Adrenal gland (tissue), 12 donors: ENCODE measurements around the gene NIPA2. TPM values are rescaled to one million over a fixed set of nuclear protein-coding genes. Genes with fewer than 3 reads are reported as not detected.

ENCODE experiments used
- DNase-seq, 7 donors: peaks; one replicate each; pipeline ENCODE4 v3.0.0-alpha.2; 2019 to 2020
- H3K27ac ChIP-seq, 5 donors: fragments of 200-600 bp; sonication (generic) in 4 of 5; 1 replicate in 3 of 5; 2 replicates in 2 of 5; pipeline versions ENCODE4 v1.5.1 to v1.8.0; 2016 to 2020; ENCODE audit warnings: mild to moderate bottlenecking in 1 of 5
- H3K27me3 ChIP-seq: fragments of 200-600 bp; 2 replicates; pipeline ENCODE4 v1.8.0; 2021
- H3K36me3 ChIP-seq, 2 donors: fragments of 200-600 bp; replicated peaks in 1 of 2; 1 replicate in 1 of 2; 2 replicates in 1 of 2; pipeline versions ENCODE4 v1.5.1 to v1.8.0; 2018 to 2022
- H3K4me1 ChIP-seq, 2 donors: fragments of 200-600 bp; replicated peaks in 1 of 2; 1 replicate in 1 of 2; 2 replicates in 1 of 2; pipeline versions ENCODE4 v1.5.1 to v1.8.0; 2018 to 2021
- H3K4me3 ChIP-seq, 4 donors: fragments of 200-600 bp; sonication (generic) in 3 of 4; one replicate each; pipeline ENCODE4 v1.5.1; 2016 to 2018
- H3K9me3 ChIP-seq, 3 donors: fragments of 200-600 bp; sonication (generic) in 1 of 3; replicated peaks in 1 of 3; 1 replicate in 2 of 3; 2 replicates in 1 of 3; pipeline versions ENCODE4 v1.5.1 to v1.8.0; 2016 to 2021
- CTCF ChIP-seq, 6 experiments: fragments of 450-650 bp in 4 of 6; fragments of 200-600 bp in 2 of 6; sonication (generic) in 1 of 6; IDR thresholded peaks; 1 replicate in 5 of 6; 2 replicates in 1 of 6; pipeline versions ENCODE4 v1.5.1 to v1.8.0; 2016 to 2021; ENCODE audit warnings: antibody characterized with exemption in 6 of 6, mild to moderate bottlenecking in 2 of 6, moderate library complexity in 1 of 6
- POLR2A ChIP-seq, 2 donors: fragments of 450-650 bp; IDR thresholded peaks; one replicate each; pipeline ENCODE4 v1.6.1; 2017; ENCODE audit warnings: antibody characterized with exemption in 2 of 2, mild to moderate bottlenecking in 2 of 2, moderate library complexity in 1 of 2
- WGBS, 4 donors: extraction: QIAGEN DNeasy Blood & Tissue Kit in 2 of 4; methylation state at CpG; one replicate each; pipeline versions ENCODE4 v1.1.5 to v1.1.7; 2013 to 2017; 5-methylcytosine and 5-hydroxymethylcytosine counted together
- intact Hi-C, 2 donors: fragments of 100-400 bp; cut with DNase I; formaldehyde crosslinking; loops; one replicate each; pipeline versions ENCODE4 v1.14.1 to v1.15.0; 2022 to 2023
- polyA plus RNA-seq, 3 donors: library from polyadenylated mRNA; stranded (reverse); fragments of 200-250 nt in 2 of 3; fragments of 350-450 nt in 1 of 3; fragmentation: Illumina TruSeq in 1 of 3; extraction: RNeasy Lipid Tissue Mini Kit (QIAGEN cat#74804) in 1 of 3; gene quantifications; one replicate each; pipeline ENCODE4 v1.2.3, GENCODE V29; 2013 to 2014
- total RNA-seq, 9 donors: library from RNA; depleted of rRNA in 4 of 9; stranded (reverse); fragments of >200 nt in 4 of 9; fragments of 120-200 nt in 1 of 9; fragmentation: NEBNext Ultra II Directional in 1 of 9; extraction: Animal tissue kit (Norgen Biotek cat#: 25700) in 1 of 9; gene quantifications; one replicate each; pipeline versions ENCODE4 v1.1.0 to v1.2.4, GENCODE V29; 2013 to 2023
- donor health status: healthy with polysubstance abuse.
- donor health status: Bipolar disorder and iron deficiency.
- donor health status: DM: yes; HTN: yes; CAD: no.
- donor health status: DM: no; HTN: no; CAD: no.
- donor health status: DM: no; HTN: no; CAD: no.
- donor health status: DM: yes; HTN: yes; CAD: no.

Gene NIPA2
- total and polyA plus RNA-seq, 12 donors: 10.5 to 77.4 (median 60.2) TPM

GRCh38 chr15:22846073-22846472, 7.6 kb downstream of the NIPA2 start:
- H3K27ac ChIP-seq: peak overlapping the region in 3 of 5 donors; percentile 6 to 70 (median 63)
- intact Hi-C loops: no loop called here
- peaks cover 7 to 27% of the 10 kb centered on the region in 2 donors for H3K4me1 ChIP-seq
- H3K36me3 ChIP-seq: peaks cover 0 to 9% of the 10 kb centered on the region in 2 donors
- H3K9me3 ChIP-seq: no peaks in the 10 kb centered on the region
- H3K27me3 ChIP-seq: no peaks in the 10 kb centered on the region
- 80 to 87% (median 83%) methylated on average over 6 of the region's 6 CpGs for WGBS, 4 donors
- DNase-seq: no peak
- no peak overlapping the region for H3K4me3 ChIP-seq
- TF ChIP-seq POLR2A (IDR thresholded peaks at IDR 0.05): no peak
- no peak for TF ChIP-seq CTCF (IDR thresholded peaks at IDR 0.05)

GRCh38 chr15:22850055-22850454, 11.6 kb downstream of the NIPA2 start:
- Histone ChIP-seq H3K27ac (no peak overlapping the region), H3K4me3 (no peak overlapping the region), H3K9me3 (no peaks in the 10 kb centered on the region), H3K4me1 (peaks cover 4 to 11% of the 10 kb centered on the region in 2 donors), H3K27me3 (no peaks in the 10 kb centered on the region), H3K36me3 (peaks cover 0 to 35% of the 10 kb centered on the region in 2 donors)
- 77 to 83% (median 78%) methylated on average over 3 of the region's 3 CpGs for WGBS, 4 donors
- DNase-seq: no peak
- no peak for TF ChIP-seq POLR2A (IDR thresholded peaks at IDR 0.05)
- no peak for TF ChIP-seq CTCF (IDR thresholded peaks at IDR 0.05)
- intact Hi-C loops: no loop called here

- Histone ChIP-seq H3K27me3 (no peaks in the 10 kb centered on the region), H3K4me3 (no peak overlapping the region), H3K36me3 (peaks cover 0 to 50% of the 10 kb centered on the region in 2 donors), H3K9me3 (no peaks in the 10 kb centered on the region), H3K27ac (no peak overlapping the region), H3K4me1 (no peaks in the 10 kb centered on the region)
- intact Hi-C loops: no loop called here
- no peak for TF ChIP-seq CTCF (IDR thresholded peaks at IDR 0.05)
- no peak for TF ChIP-seq POLR2A (IDR thresholded peaks at IDR 0.05)
- no peak for DNase-seq
- 82 to 93% (median 89%) methylated on average over 4 of the region's 4 CpGs for WGBS, 4 donors
Observed at GRCh38 chr15:22851513-22851912, 13.0 kb downstream of the NIPA2 start.

- Histone ChIP-seq H3K27me3 (no peaks in the 10 kb centered on the region), H3K36me3 (peaks cover 0 to 72% of the 10 kb centered on the region in 2 donors), H3K4me3 (no peak overlapping the region), H3K27ac (no peak overlapping the region), H3K4me1 (no peaks in the 10 kb centered on the region), H3K9me3 (no peaks in the 10 kb centered on the region)
- 54 to 75% (median 70%) methylated on average over 3 to 4 of the region's 4 CpGs for WGBS, 4 donors
- intact Hi-C loops: no loop called here
- no peak for DNase-seq
- no peak for TF ChIP-seq POLR2A (IDR thresholded peaks at IDR 0.05)
- no peak for TF ChIP-seq CTCF (IDR thresholded peaks at IDR 0.05)
Observed at GRCh38 chr15:22855791-22856190, 17.3 kb downstream of the NIPA2 start.
